ENCODE measurements around the gene FAM13C.

- TF ChIP-seq CTCF (IDR thresholded peaks at IDR 0.05) = no peak
- no peak for TF ChIP-seq POLR2AphosphoS5 (IDR thresholded peaks at IDR 0.05)
- no peak for TF ChIP-seq POLR2A (IDR thresholded peaks at IDR 0.05)
These were observed 35.6 kb upstream of the FAM13C start for GRCh38 chr10:59397961-59398360.
